Kidney tubule cell (primary cell): Measurements from ENCODE around the gene ZBED1.
"Not testable (repeated sequence)": the region's sequence is repeated elsewhere in the genome, so short reads cannot be mapped to it uniquely, and the experiment has no call there.

ENCODE experiments used
- DNase-seq: peaks from one replicate; pipeline ENCODE4 v3.0.0-alpha.2; 2018; ENCODE audit warnings: low spot score

ZBED1 gene

GRCh38 chrX:2497961-2498780 lies 2.6 kb downstream of the ZBED1 start:
- peak; percentile 44 for DNase-seq

GRCh38 chrX:2495595-2495994 lies 5.2 kb downstream of the ZBED1 start:
- no peak for DNase-seq

GRCh38 chrX:2492531-2493218 lies 8.1 kb downstream of the ZBED1 start:
- DNase-seq, result no peak

GRCh38 chrX:2490634-2491033 lies 10.1 kb downstream of the ZBED1 start:
- DNase-seq, result no peak

- DNase-seq, result no peak
These were observed 11.0 kb downstream of the ZBED1 start for GRCh38 chrX:2489446-2490445.

GRCh38 chrX:2488621-2489285 lies 12.0 kb downstream of the ZBED1 start:
- no peak for DNase-seq

- no peak for DNase-seq
These were observed 13.4 kb downstream of the ZBED1 start for GRCh38 chrX:2487366-2487765.

- DNase-seq, result no peak
These were observed 14.2 kb downstream of the ZBED1 start for GRCh38 chrX:2486476-2487133.

GRCh38 chrX:2485789-2486345 lies 14.9 kb downstream of the ZBED1 start:
- DNase-seq, result no peak

GRCh38 chrX:2484721-2485648 lies 15.8 kb downstream of the ZBED1 start:
- DNase-seq, result no peak

- no peak for DNase-seq
These were observed 16.5 kb downstream of the ZBED1 start for GRCh38 chrX:2484256-2484655.

GRCh38 chrX:2483398-2484060 lies 17.2 kb downstream of the ZBED1 start:
- no peak for DNase-seq

- not testable (repeated sequence) for DNase-seq
These were observed 19.2 kb downstream of the ZBED1 start for GRCh38 chrX:2481597-2481996.

- not testable (repeated sequence) for DNase-seq
These were observed 20.8 kb downstream of the ZBED1 start for GRCh38 chrX:2479982-2480381.

- no peak for DNase-seq
These were observed 21.4 kb downstream of the ZBED1 start for GRCh38 chrX:2479420-2479780.

GRCh38 chrX:2478546-2479419 lies 22.0 kb downstream of the ZBED1 start:
- no peak for DNase-seq

- DNase-seq, result not testable (repeated sequence)
These were observed 23.5 kb downstream of the ZBED1 start for GRCh38 chrX:2477313-2477712.
